GM12878 (cell line): Measurements from ENCODE around the gene RSF1. TPM values are rescaled to one million over a fixed set of nuclear protein-coding genes. Genes with fewer than 3 reads are reported as not detected.

Experiments
- ATAC-seq: fragments of 200-7000 bp; cut with Tn5 transposase; 3 replicates; pipeline ENCODE4 v1.9.1; 2020; ENCODE audit warnings: mild to moderate bottlenecking, moderate library complexity
- BruUV-seq: library from RNA; stranded (reverse); fragments of 400-500 nt; replicated peaks from 2 replicates; lab custom pipeline; 2021; lab: Mats Ljungman, UMichigan
- CTCF ChIA-PET: fragments of 300-600 bp; sonication (Branson Sonifier 250); formaldehyde crosslinking; extraction: SDS; loops from one replicate; lab custom pipeline; 2021; ENCODE audit warnings: inconsistent platforms; lab: Yijun Ruan, JAX
- POLR2A ChIA-PET: fragments of 350-600 bp; formaldehyde crosslinking; extraction: SDS; loops from one replicate; lab custom pipeline; 2021; ENCODE audit warnings: inconsistent platforms; lab: Charles Lee
- RAD21 ChIA-PET: fragments of 300-600 bp; sonication (Branson Sonifier 250); formaldehyde crosslinking; loops from one replicate; lab custom pipeline; 2023; ENCODE audit warnings: antibody characterized with exemption; ENCODE audit not compliant: unreplicated experiment; lab: Charles Lee
- SMC1A ChIA-PET: fragments of 300-600 bp; sonication (Branson Sonifier 250); formaldehyde crosslinking; loops from one replicate; lab custom pipeline; 2023; ENCODE audit not compliant: unreplicated experiment, uncharacterized antibody; lab: Charles Lee
- DNase-seq: peaks from one replicate; pipeline ENCODE4 v3.0.0-alpha.2; 2011; ENCODE audit warnings: low read depth, low spot score
- FAIRE-seq: peaks from 3 replicates; lab custom pipeline; 2011; peaks lifted over from hg19 to GRCh38; lab: Jason Lieb, UNC
- H2AFZ ChIP-seq: 2 replicates; pipeline ENCODE4 v1.6.0; 2011; ENCODE audit warnings: low read depth, low read length, control low read depth; ENCODE audit not compliant: control insufficient read depth
- H3K27ac ChIP-seq: 2 replicates; pipeline ENCODE4 v1.5.1; 2011; ENCODE audit warnings: control low read depth; ENCODE audit not compliant: control insufficient read depth, insufficient read depth
- H3K27me3 ChIP-seq, 2 experiments: replicated peaks in 1 of 2; 2 replicates each; pipeline versions ENCODE4 v1.6.0 to v1.6.1; 2011; ENCODE audit warnings: low read length in 1 of 2; ENCODE audit not compliant: control insufficient read depth in 2 of 2, insufficient read depth in 2 of 2
- H3K36me3 ChIP-seq, 2 experiments: 2 replicates each; pipeline ENCODE4 v1.5.1; 2011; ENCODE audit warnings: low read length in 1 of 2; ENCODE audit not compliant: control insufficient read depth in 2 of 2, insufficient read depth in 2 of 2
- H3K4me1 ChIP-seq: 2 replicates; pipeline ENCODE4 v1.6.1; 2011; ENCODE audit warnings: mild to moderate bottlenecking, low read length, moderate library complexity, mixed read lengths; ENCODE audit not compliant: control insufficient read depth, insufficient read depth
- H3K4me2 ChIP-seq: 2 replicates; pipeline ENCODE4 v1.6.0; 2011; ENCODE audit warnings: control low read depth; ENCODE audit not compliant: control insufficient read depth, insufficient read depth
- H3K4me3 ChIP-seq: fragments of 200-600 bp; sonication (generic); 2 replicates; pipeline ENCODE4 v1.5.1; 2016
- H3K79me2 ChIP-seq: 2 replicates; pipeline ENCODE4 v1.6.0; 2011; ENCODE audit warnings: low read length; ENCODE audit not compliant: control insufficient read depth, insufficient read depth
- H3K9ac ChIP-seq: 2 replicates; pipeline ENCODE4 v1.8.0; 2011; ENCODE audit warnings: low read length, control low read depth, mixed read lengths; ENCODE audit not compliant: control insufficient read depth, insufficient read depth
- H3K9me3 ChIP-seq: replicated peaks from 3 replicates; pipeline ENCODE4 v1.5.1; 2011; ENCODE audit warnings: mild to moderate bottlenecking, low read length; ENCODE audit not compliant: control insufficient read depth, insufficient read depth
- H4K20me1 ChIP-seq: 2 replicates; pipeline ENCODE4 v1.6.0; 2011; ENCODE audit not compliant: control insufficient read depth, insufficient read depth
- BCL11A ChIP-seq: IDR thresholded peaks from 2 replicates; pipeline ENCODE4 v1.6.1; 2011; ENCODE audit warnings: low read depth, low read length
- ESRRA ChIP-seq: IDR thresholded peaks from 2 replicates; pipeline ENCODE4 v1.6.1; 2012; ENCODE audit warnings: mild to moderate bottlenecking, low read length, improper control_type of control experiment
- FOS ChIP-seq: IDR thresholded peaks from 3 replicates; pipeline ENCODE4 v1.6.1; 2011; ENCODE audit warnings: borderline replicate concordance; ENCODE audit not compliant: insufficient read length; ENCODE audit errors: extremely low read depth
- HCFC1 ChIP-seq: fragments of 150-350 bp; IDR thresholded peaks from 2 replicates; pipeline ENCODE4 v1.6.1; 2014; ENCODE audit warnings: low read length
- LARP7 ChIP-seq: fragments of 450-650 bp; IDR thresholded peaks from 2 replicates; pipeline ENCODE4 v1.6.1; 2017; ENCODE audit warnings: mild to moderate bottlenecking
- NBN ChIP-seq: fragments of 450-650 bp; IDR thresholded peaks from 2 replicates; pipeline ENCODE4 v1.6.1; 2016
- NR2C1 ChIP-seq: fragments of 450-650 bp; IDR thresholded peaks from 2 replicates; pipeline ENCODE4 v1.6.1; 2017; ENCODE audit warnings: antibody characterized with exemption, mild to moderate bottlenecking, moderate library complexity
- POU2F2 ChIP-seq: IDR thresholded peaks from 3 replicates; pipeline ENCODE4 v1.6.1; 2011; ENCODE audit warnings: low read depth, mild to moderate bottlenecking, low read length, borderline replicate concordance
- SP1 ChIP-seq: IDR thresholded peaks from one replicate; pipeline ENCODE4 v1.6.1; 2011; ENCODE audit warnings: low read depth, low read length
- YBX1 ChIP-seq: fragments of 450-650 bp; IDR thresholded peaks from 2 replicates; pipeline ENCODE4 v1.6.1; 2016; ENCODE audit warnings: antibody characterized with exemption
- ZNF622 ChIP-seq: fragments of 450-650 bp; IDR thresholded peaks from 2 replicates; pipeline ENCODE4 v1.6.1; 2017; ENCODE audit warnings: mild to moderate bottlenecking, inconsistent platforms
- ZNF687 ChIP-seq: fragments of 450-650 bp; IDR thresholded peaks from 2 replicates; pipeline ENCODE4 v1.6.1; 2017; ENCODE audit warnings: mild to moderate bottlenecking, moderate library complexity
- WGBS: methylation state at CpG from one replicate; pipeline ENCODE4 v1.1.6; 2016; ENCODE audit warnings: low lambda C conversion rate; ENCODE audit not compliant: insufficient replicate concordance, insufficient coverage; ENCODE audit errors: missing lambda C conversion rate; 5-methylcytosine and 5-hydroxymethylcytosine counted together
- in situ Hi-C: fragments of 300-500 bp; cut with MboI; formaldehyde crosslinking; loops from 9 replicates; pipeline ENCODE4 v1.14.3; 2018; ENCODE audit warnings: mixed read lengths
- intact Hi-C: fragments of 100-400 bp; cut with micrococcal nuclease; formaldehyde crosslinking; loops from one replicate; pipeline ENCODE4 v1.14.2; 2022; ENCODE audit not compliant: unreplicated experiment
- polyA plus RNA-seq, 11 experiments: library from polyadenylated mRNA; depleted of rRNA in 4 of 11; unstranded in 6 of 11; stranded (reverse) in 5 of 11; fragments of >200 nt; fragmentation: Nextera tagmentation in 4 of 11; fragmentation: Illumina TruSeq in 1 of 11; extraction: Ambion mirVana in 4 of 11; extraction: Trizol in 1 of 11; gene quantifications; 1 replicate in 1 of 11; 2 replicates in 10 of 11; pipeline versions ENCODE4 v1.2.1 to v1.2.3, GENCODE V29; 2011 to 2016; ENCODE audit warnings: inconsistent platforms in 2 of 11, missing spikeins in 2 of 11, low read depth in 1 of 11
- total RNA-seq, 4 experiments: library from RNA; depleted of rRNA in 3 of 4; stranded (reverse); fragments of >200 nt in 3 of 4; fragmentation: Illumina TruSeq in 1 of 4; extraction: Trizol in 1 of 4; gene quantifications; 2 replicates each; pipeline versions ENCODE4 v1.2.1 to v1.2.3, GENCODE V29; 2013 to 2021
- TF ChIP-seq, protein P1 (sequence below): fragments of 450-650 bp; IDR thresholded peaks from 2 replicates; pipeline ENCODE4 v1.6.1; 2018; ENCODE audit warnings: mild to moderate bottlenecking, low read depth, moderate library complexity; ENCODE audit not compliant: partially characterized antibody
- TF ChIP-seq, protein P2 (sequence below): fragments of 450-650 bp; IDR thresholded peaks from 2 replicates; pipeline ENCODE4 v1.6.1; 2017; ENCODE audit warnings: mild to moderate bottlenecking, low read depth, inconsistent platforms; ENCODE audit not compliant: poor library complexity, severe bottlenecking

RSF1 gene
- total and polyA plus RNA-seq, 10 of the 15 experiments (the other 5 are each of a cell fraction or from before 2014, with no cell fraction given) = 9.0 to 45.3 (median 30.0) TPM

DNA sequence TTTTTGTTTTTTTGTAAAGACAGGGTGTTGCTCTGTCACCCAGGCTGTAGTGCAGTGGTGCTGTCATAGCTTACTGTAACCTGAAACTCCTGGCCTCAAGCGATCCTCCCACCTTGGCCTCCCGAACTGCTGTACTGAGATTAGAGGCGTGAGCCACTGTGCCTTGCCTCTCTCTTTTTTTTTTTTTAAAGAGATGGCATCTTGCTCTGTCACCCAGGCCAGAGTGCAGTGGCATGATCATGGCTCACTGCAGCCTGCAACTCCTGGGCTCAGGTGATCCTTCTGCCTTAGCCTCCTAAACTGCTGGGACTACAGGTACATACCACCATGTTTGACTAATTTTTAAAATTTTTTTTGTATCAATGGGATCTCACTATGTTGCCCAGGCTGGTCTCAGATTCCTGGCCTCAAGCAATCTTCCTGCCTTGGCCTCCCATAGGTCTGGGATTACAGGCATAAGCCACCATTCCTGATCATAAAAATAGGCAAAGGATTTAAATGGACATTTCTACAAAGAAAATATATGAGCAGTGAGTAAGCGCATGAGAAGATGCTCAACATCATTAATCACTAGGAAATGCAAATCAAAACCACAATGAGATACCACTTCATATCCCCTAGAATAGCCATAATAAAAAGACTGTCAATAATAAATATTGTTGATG, 165.6 kb downstream of the RSF1 start:
- RAD21 ChIA-PET = no interaction called here
- intact Hi-C loops = no loop called here
- no TSS peak for BruUV-seq
- no peaks in the 10 kb centered on the region for H4K20me1 ChIP-seq
- FAIRE-seq = no peak
- no peak overlapping the region for H3K27ac ChIP-seq
- ATAC-seq = no peak
- H3K4me1 ChIP-seq = no peaks in the 10 kb centered on the region
- no peak overlapping the region for H3K9ac ChIP-seq
- H3K4me2 ChIP-seq = no peak overlapping the region
- H3K27me3 ChIP-seq = no peaks in the 10 kb centered on the region
- CTCF ChIA-PET = no interaction called here
- H3K36me3 ChIP-seq = no peaks in the 10 kb centered on the region
- SMC1A ChIA-PET = no interaction called here
- WGBS = 90% methylated on average over 4 of the region's 4 CpGs
- in situ Hi-C loops = no loop called here
- POLR2A ChIA-PET = interaction anchor here (0.6 kb wide), 1 partner anchor 17 kb away, joined by 3 read pairs; no protein-coding TSS in a partner anchor
- TF ChIP-seq ESRRA (no peak), FOS (no peak), SP1 (no peak), BCL11A (no peak), NBN (no peak), POU2F2 (no peak), YBX1 (no peak), HCFC1 (no peak), LARP7 (no peak), ZNF687 (no peak), NR2C1 (no peak), ZNF622 (no peak)
- TF ChIP-seq, protein P1, sequence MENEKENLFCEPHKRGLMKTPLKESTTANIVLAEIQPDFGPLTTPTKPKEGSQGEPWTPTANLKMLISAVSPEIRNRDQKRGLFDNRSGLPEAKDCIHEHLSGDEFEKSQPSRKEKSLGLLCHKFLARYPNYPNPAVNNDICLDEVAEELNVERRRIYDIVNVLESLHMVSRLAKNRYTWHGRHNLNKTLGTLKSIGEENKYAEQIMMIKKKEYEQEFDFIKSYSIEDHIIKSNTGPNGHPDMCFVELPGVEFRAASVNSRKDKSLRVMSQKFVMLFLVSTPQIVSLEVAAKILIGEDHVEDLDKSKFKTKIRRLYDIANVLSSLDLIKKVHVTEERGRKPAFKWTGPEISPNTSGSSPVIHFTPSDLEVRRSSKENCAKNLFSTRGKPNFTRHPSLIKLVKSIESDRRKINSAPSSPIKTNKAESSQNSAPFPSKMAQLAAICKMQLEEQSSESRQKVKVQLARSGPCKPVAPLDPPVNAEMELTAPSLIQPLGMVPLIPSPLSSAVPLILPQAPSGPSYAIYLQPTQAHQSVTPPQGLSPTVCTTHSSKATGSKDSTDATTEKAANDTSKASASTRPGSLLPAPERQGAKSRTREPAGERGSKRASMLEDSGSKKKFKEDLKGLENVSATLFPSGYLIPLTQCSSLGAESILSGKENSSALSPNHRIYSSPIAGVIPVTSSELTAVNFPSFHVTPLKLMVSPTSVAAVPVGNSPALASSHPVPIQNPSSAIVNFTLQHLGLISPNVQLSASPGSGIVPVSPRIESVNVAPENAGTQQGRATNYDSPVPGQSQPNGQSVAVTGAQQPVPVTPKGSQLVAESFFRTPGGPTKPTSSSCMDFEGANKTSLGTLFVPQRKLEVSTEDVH = no peak
- TF ChIP-seq, protein P2, sequence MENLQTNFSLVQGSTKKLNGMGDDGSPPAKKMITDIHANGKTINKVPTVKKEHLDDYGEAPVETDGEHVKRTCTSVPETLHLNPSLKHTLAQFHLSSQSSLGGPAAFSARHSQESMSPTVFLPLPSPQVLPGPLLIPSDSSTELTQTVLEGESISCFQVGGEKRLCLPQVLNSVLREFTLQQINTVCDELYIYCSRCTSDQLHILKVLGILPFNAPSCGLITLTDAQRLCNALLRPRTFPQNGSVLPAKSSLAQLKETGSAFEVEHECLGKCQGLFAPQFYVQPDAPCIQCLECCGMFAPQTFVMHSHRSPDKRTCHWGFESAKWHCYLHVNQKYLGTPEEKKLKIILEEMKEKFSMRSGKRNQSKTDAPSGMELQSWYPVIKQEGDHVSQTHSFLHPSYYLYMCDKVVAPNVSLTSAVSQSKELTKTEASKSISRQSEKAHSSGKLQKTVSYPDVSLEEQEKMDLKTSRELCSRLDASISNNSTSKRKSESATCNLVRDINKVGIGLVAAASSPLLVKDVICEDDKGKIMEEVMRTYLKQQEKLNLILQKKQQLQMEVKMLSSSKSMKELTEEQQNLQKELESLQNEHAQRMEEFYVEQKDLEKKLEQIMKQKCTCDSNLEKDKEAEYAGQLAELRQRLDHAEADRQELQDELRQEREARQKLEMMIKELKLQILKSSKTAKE = no peak
- H3K9me3 ChIP-seq = no peaks in the 10 kb centered on the region
- H2AFZ ChIP-seq = no peak overlapping the region
- H3K4me3 ChIP-seq = no peak overlapping the region
- H3K79me2 ChIP-seq = no peaks in the 10 kb centered on the region
- no peak for DNase-seq
